PFSK-1 (cell line): ENCODE data around the gene KLRC1.

ENCODE experiments used
- FOXP2 ChIP-seq: optimal IDR thresholded peaks from 2 replicates; pipeline ENCODE3; 2011; ENCODE audit warnings: borderline replicate concordance, control low read depth, inconsistent platforms; ENCODE audit not compliant: insufficient read depth; ENCODE audit errors: extremely low read length, extremely low read depth
- POLR2AphosphoS5 ChIP-seq: IDR thresholded peaks from 2 replicates; pipeline ENCODE4 v1.6.1; 2012; ENCODE audit warnings: low read depth, mild to moderate bottlenecking, control low read depth, low read length, moderate library complexity
- SIN3A ChIP-seq: IDR thresholded peaks from 2 replicates; pipeline ENCODE4 v1.6.1; 2012; ENCODE audit warnings: mild to moderate bottlenecking, low read length, moderate library complexity, borderline replicate concordance; ENCODE audit not compliant: insufficient read depth
- TAF1 ChIP-seq: IDR thresholded peaks from 2 replicates; pipeline ENCODE4 v1.6.1; 2012; ENCODE audit warnings: low read length, control low read depth, borderline replicate concordance; ENCODE audit not compliant: insufficient read depth
- TF ChIP-seq, protein P1 (sequence below), 2 experiments: IDR thresholded peaks; 2 replicates each; pipeline versions ENCODE4 v1.6.1 to v1.8.0; 2011 to 2012; ENCODE audit warnings: low read depth in 2 of 2, low read length in 2 of 2, control low read depth in 1 of 2, inconsistent platforms in 1 of 2, mild to moderate bottlenecking in 1 of 2, moderate library complexity in 1 of 2; ENCODE audit not compliant: insufficient read depth in 1 of 2

The KLRC1 gene

DNA sequence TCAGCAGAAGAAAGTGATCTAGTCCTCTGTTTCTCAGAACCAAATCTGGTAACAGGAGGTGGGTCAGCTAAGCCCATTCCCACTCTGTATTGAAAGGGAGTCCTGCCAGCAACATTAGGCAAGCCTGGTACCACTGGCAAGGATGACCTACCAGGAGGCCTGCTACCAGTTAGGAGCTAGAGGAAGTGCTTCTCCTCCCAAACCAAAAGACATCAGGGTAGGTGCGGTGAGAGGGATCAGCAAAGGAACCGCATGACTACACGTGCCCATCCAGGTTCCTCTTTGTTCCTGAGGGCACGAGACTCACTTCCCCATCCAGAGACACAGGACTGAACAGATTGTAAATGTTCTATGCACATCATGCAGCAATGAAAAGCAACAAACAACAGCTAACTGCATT is 46.5 kb downstream of the KLRC1 start:
- no peak for TF ChIP-seq POLR2AphosphoS5
- no peak for TF ChIP-seq TAF1
- TF ChIP-seq FOXP2, result no peak
- TF ChIP-seq, protein P1, sequence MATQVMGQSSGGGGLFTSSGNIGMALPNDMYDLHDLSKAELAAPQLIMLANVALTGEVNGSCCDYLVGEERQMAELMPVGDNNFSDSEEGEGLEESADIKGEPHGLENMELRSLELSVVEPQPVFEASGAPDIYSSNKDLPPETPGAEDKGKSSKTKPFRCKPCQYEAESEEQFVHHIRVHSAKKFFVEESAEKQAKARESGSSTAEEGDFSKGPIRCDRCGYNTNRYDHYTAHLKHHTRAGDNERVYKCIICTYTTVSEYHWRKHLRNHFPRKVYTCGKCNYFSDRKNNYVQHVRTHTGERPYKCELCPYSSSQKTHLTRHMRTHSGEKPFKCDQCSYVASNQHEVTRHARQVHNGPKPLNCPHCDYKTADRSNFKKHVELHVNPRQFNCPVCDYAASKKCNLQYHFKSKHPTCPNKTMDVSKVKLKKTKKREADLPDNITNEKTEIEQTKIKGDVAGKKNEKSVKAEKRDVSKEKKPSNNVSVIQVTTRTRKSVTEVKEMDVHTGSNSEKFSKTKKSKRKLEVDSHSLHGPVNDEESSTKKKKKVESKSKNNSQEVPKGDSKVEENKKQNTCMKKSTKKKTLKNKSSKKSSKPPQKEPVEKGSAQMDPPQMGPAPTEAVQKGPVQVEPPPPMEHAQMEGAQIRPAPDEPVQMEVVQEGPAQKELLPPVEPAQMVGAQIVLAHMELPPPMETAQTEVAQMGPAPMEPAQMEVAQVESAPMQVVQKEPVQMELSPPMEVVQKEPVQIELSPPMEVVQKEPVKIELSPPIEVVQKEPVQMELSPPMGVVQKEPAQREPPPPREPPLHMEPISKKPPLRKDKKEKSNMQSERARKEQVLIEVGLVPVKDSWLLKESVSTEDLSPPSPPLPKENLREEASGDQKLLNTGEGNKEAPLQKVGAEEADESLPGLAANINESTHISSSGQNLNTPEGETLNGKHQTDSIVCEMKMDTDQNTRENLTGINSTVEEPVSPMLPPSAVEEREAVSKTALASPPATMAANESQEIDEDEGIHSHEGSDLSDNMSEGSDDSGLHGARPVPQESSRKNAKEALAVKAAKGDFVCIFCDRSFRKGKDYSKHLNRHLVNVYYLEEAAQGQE (IDR thresholded peaks at IDR 0.05; ENCODE audit: insufficient read depth in 1 of 2, low read depth in 2 of 2, low read length in 2 of 2), result no peak
- TF ChIP-seq SIN3A, result no peak

DNA sequence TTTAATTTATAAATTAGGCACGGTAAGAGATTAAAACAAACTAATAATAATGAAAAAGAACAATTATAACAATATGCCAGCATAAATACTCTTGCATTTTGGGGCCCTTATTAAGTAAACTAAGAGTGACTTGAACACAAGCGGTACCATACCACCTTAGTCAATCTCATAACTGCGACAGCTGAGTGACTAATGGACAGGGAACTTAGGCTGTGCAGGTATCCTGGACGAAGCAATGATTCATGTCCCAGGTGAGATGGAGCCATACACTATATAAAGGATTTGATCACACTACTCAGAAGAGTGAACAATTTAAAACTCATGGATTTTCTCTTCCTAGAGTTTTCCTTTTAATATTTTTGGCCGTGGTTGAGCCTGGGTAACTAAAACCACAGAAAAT is 47.9 kb downstream of the KLRC1 start:
- no peak for TF ChIP-seq SIN3A
- TF ChIP-seq, protein P1 (IDR thresholded peaks at IDR 0.05; ENCODE audit: insufficient read depth in 1 of 2, low read depth in 2 of 2, low read length in 2 of 2), result no peak

DNA sequence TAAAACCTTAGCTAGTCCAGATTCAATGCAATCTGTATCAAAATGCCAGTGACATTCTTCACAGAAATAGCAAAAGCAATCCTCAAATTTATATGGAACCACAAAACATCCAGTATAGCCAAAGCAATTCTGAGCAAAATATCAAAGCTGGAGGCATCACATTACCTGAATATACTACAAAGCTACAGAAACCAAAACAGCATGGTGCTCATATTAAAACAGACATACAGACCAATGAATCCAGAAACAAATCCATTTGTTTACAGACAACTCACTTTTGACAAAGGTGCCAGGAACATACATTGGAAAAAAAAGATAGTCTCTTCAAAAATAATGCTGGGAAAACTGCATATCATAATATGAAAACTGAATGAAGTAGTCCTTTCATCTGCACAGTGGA is 48.4 kb downstream of the KLRC1 start:
- TF ChIP-seq SIN3A (no peak), FOXP2 (no peak), TAF1 (no peak), POLR2AphosphoS5 (no peak)
- TF ChIP-seq, protein P1 (IDR thresholded peaks at IDR 0.05; ENCODE audit: insufficient read depth in 1 of 2, low read depth in 2 of 2, low read length in 2 of 2), result no peak

DNA sequence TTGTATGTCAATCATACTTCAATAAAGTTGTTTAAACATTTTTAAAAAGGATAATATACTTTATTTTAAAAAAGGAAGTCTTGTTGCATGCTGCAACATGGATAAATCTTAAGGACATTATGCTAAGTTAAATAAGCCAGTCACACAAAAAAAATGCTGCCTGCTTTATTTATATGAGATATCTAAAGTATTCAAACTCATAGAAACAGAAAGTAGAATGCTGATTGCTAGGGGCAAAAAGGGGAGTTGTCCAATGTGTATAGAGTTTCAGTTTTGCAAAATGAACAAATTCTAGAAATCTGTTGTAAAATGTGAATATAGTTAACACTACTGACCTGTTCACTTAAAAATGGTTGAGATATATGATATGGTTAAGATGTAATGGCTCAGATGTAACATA is 52.3 kb downstream of the KLRC1 start:
- TF ChIP-seq SIN3A (no peak), FOXP2 (no peak), TAF1 (no peak), POLR2AphosphoS5 (no peak)
- TF ChIP-seq, protein P1 (IDR thresholded peaks at IDR 0.05; ENCODE audit: insufficient read depth in 1 of 2, low read depth in 2 of 2, low read length in 2 of 2), result no peak

DNA sequence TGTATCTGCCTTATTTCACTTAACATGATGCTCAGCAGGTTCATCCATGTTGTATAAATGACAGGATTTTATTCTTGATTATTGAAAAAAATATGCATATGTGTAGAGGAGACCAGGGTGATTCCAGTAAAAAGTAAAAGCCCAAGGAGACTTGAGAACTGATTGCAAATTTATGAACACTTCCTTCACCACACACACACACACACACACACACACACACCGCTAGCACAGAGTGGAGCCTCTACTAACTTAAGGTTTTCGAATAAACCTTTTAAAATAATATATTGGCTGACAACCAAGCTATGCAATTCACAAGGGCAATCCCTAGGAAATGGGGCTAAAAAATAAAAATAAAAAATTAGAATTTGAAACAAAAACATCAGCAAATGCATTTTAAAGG is 55.0 kb downstream of the KLRC1 start:
- no peak for TF ChIP-seq SIN3A
- no peak for TF ChIP-seq POLR2AphosphoS5
- TF ChIP-seq, protein P1 (IDR thresholded peaks at IDR 0.05; ENCODE audit: insufficient read depth in 1 of 2, low read depth in 2 of 2, low read length in 2 of 2), result no peak
- TF ChIP-seq TAF1, result no peak
- no peak for TF ChIP-seq FOXP2
